Mesendoderm (in vitro differentiated cells): ENCODE measurements around the gene HMGN4.

Source experiments
- DNase-seq: peaks from one replicate; pipeline ENCODE4 v3.0.0; 2013
- H2AK5ac ChIP-seq: 2 replicates; pipeline ENCODE4 v1.6.1; 2013; ENCODE audit warnings: low read length, inconsistent platforms
- H2BK120ac ChIP-seq: 2 replicates; pipeline ENCODE4 v1.6.1; 2013; ENCODE audit warnings: low read depth, mild to moderate bottlenecking, low read length, moderate library complexity, mixed read lengths
- H2BK15ac ChIP-seq: replicated peaks from 2 replicates; pipeline ENCODE4 v1.6.1; 2013; ENCODE audit warnings: low read depth, mild to moderate bottlenecking, moderate library complexity
- H2BK5ac ChIP-seq: 2 replicates; pipeline ENCODE4 v1.6.1; 2013; ENCODE audit warnings: low read length, inconsistent platforms
- H3K18ac ChIP-seq: 2 replicates; pipeline ENCODE4 v1.6.1; 2013; ENCODE audit warnings: mild to moderate bottlenecking, low read length, mixed read lengths
- H3K23ac ChIP-seq: one replicate; pipeline ENCODE4 v1.6.1; 2013; ENCODE audit warnings: low read length
- H3K27ac ChIP-seq: 2 replicates; pipeline ENCODE4 v1.5.1; 2013; ENCODE audit warnings: low read depth, mild to moderate bottlenecking, inconsistent platforms, low read length, moderate library complexity
- H3K27me3 ChIP-seq: 2 replicates; pipeline ENCODE4 v1.6.1; 2013; ENCODE audit warnings: low read length, control low read depth, mild to moderate bottlenecking, inconsistent platforms; ENCODE audit not compliant: insufficient read depth, poor library complexity
- H3K36me3 ChIP-seq: 2 replicates; pipeline ENCODE4 v1.6.1; 2013; ENCODE audit warnings: low read length, inconsistent platforms; ENCODE audit not compliant: control insufficient read depth, insufficient read depth
- H3K4ac ChIP-seq: one replicate; pipeline ENCODE4 v1.6.1; 2013; ENCODE audit warnings: low read depth, mild to moderate bottlenecking, low read length, moderate library complexity
- H3K4me1 ChIP-seq: 2 replicates; pipeline ENCODE4 v1.6.1; 2013; ENCODE audit warnings: low read depth, low read length, inconsistent platforms; ENCODE audit not compliant: control insufficient read depth
- H3K4me2 ChIP-seq: 2 replicates; pipeline ENCODE4 v1.6.1; 2013; ENCODE audit warnings: low read length
- H3K4me3 ChIP-seq: 2 replicates; pipeline ENCODE4 v1.5.1; 2013; ENCODE audit warnings: mild to moderate bottlenecking, low read length
- H3K56ac ChIP-seq: one replicate; pipeline ENCODE4 v1.6.1; 2013; ENCODE audit warnings: low read length
- H3K79me1 ChIP-seq: 2 replicates; pipeline ENCODE4 v1.6.1; 2013; ENCODE audit warnings: low read length, inconsistent platforms
- H3K79me2 ChIP-seq: 2 replicates; pipeline ENCODE4 v1.6.1; 2013; ENCODE audit warnings: mild to moderate bottlenecking, low read length; ENCODE audit not compliant: control insufficient read depth, insufficient read depth
- H3K9ac ChIP-seq: 2 replicates; pipeline ENCODE4 v1.6.1; 2013; ENCODE audit warnings: low read length, inconsistent platforms
- H4K5ac ChIP-seq: one replicate; pipeline ENCODE4 v1.6.1; 2013; ENCODE audit warnings: low read length
- H4K8ac ChIP-seq: one replicate; pipeline ENCODE4 v1.6.1; 2013; ENCODE audit warnings: low read depth, mild to moderate bottlenecking, control low read depth, low read length, moderate library complexity
- WGBS: extraction: QIAGEN DNeasy Blood & Tissue Kit; methylation state at CpG from one replicate; pipeline ENCODE4 v1.1.7; 2013; ENCODE audit warnings: low lambda C conversion rate, missing lambda C conversion rate; ENCODE audit not compliant: insufficient coverage; ENCODE audit errors: extremely low coverage; 5-methylcytosine and 5-hydroxymethylcytosine counted together

Gene HMGN4

GRCh38 chr6:26495281-26495680 is 42.9 kb upstream of the HMGN4 start:
- WGBS: no CpG with 5 or more reads among the region's 1 CpG
- no peak overlapping the region for H3K27ac ChIP-seq

GRCh38 chr6:26497610-26498009 is 40.6 kb upstream of the HMGN4 start:
- peaks cover 14% of the 10 kb centered on the region for H3K27me3 ChIP-seq
- WGBS: no CpG with 5 or more reads among the region's 4 CpGs
- no peak overlapping the region for H3K4ac ChIP-seq
- H3K4me3 ChIP-seq: no peak overlapping the region
- H2AK5ac ChIP-seq: no peak overlapping the region
- H2BK5ac ChIP-seq: no peak overlapping the region
- H3K56ac ChIP-seq: no peak overlapping the region
- no peak overlapping the region for H2BK120ac ChIP-seq
- H3K9ac ChIP-seq: no peak overlapping the region
- H2BK15ac ChIP-seq: no peak overlapping the region
- H3K27ac ChIP-seq: no peak overlapping the region
- H3K4me1 ChIP-seq: no peaks in the 10 kb centered on the region
- H4K5ac ChIP-seq: no peak overlapping the region
- no peak overlapping the region for H4K8ac ChIP-seq
- H3K79me1 ChIP-seq: no peaks in the 10 kb centered on the region
- DNase-seq: no peak
- H3K23ac ChIP-seq: no peak overlapping the region
- H3K79me2 ChIP-seq: no peaks in the 10 kb centered on the region
- H3K4me2 ChIP-seq: no peak overlapping the region
- no peaks in the 10 kb centered on the region for H3K36me3 ChIP-seq
- no peak overlapping the region for H3K18ac ChIP-seq

More at GRCh38 chr6:26495281-26495680, 42.9 kb upstream of the HMGN4 start:
- no peak overlapping the region for H3K4me3 ChIP-seq
- H3K79me1 ChIP-seq: no peaks in the 10 kb centered on the region
- no peak overlapping the region for H3K4ac ChIP-seq
- no peak overlapping the region for H2BK15ac ChIP-seq
- no peaks in the 10 kb centered on the region for H3K79me2 ChIP-seq
- no peak overlapping the region for H3K56ac ChIP-seq
- no peak overlapping the region for H3K9ac ChIP-seq
- no peak overlapping the region for H3K18ac ChIP-seq
- H3K4me1 ChIP-seq: no peaks in the 10 kb centered on the region
- H3K23ac ChIP-seq: no peak overlapping the region
- H4K5ac ChIP-seq: no peak overlapping the region
- no peaks in the 10 kb centered on the region for H3K36me3 ChIP-seq
- no peak overlapping the region for H2AK5ac ChIP-seq
- no peak overlapping the region for H4K8ac ChIP-seq
- no peaks in the 10 kb centered on the region for H3K27me3 ChIP-seq
- no peak for DNase-seq
- H2BK120ac ChIP-seq: no peak overlapping the region
- H3K4me2 ChIP-seq: no peak overlapping the region
- H2BK5ac ChIP-seq: no peak overlapping the region

GRCh38 chr6:26500102-26500501 is 38.1 kb upstream of the HMGN4 start, which contains the start of gene BTN1A1:
Gene BTN1A1 (plus strand): TSS chr6:26500303. CDS start chr6:26501287, 984 bp downstream.
- H3K4ac ChIP-seq: no peak within 1 kb of the TSS
- peak within 1 kb of the TSS; percentile 10 for H3K56ac ChIP-seq
- peak; percentile 73 for DNase-seq
- H3K4me2 ChIP-seq: no peak within 1 kb of the TSS
- no peaks in the 10 kb centered on the region for H3K36me3 ChIP-seq
- no peaks in the 10 kb centered on the region for H3K79me1 ChIP-seq
- H3K79me2 ChIP-seq: no peaks in the 10 kb centered on the region
- peaks cover 16% of the 10 kb centered on the region for H3K27me3 ChIP-seq
- no peak within 1 kb of the TSS for H3K9ac ChIP-seq
- no peak within 1 kb of the TSS for H3K27ac ChIP-seq
- H3K23ac ChIP-seq: no peak within 1 kb of the TSS
- no peak within 1 kb of the TSS for H3K4me3 ChIP-seq
- H3K4me1 ChIP-seq: no peaks in the 10 kb centered on the region
- H4K5ac ChIP-seq: no peak within 1 kb of the TSS
- no peak within 1 kb of the TSS for H2BK120ac ChIP-seq
- no peak within 1 kb of the TSS for H3K18ac ChIP-seq
- no peak within 1 kb of the TSS for H4K8ac ChIP-seq
- H2BK15ac ChIP-seq: no peak within 1 kb of the TSS
- no peak within 1 kb of the TSS for H2AK5ac ChIP-seq
- WGBS: no CpG with 5 or more reads among the region's 2 CpGs
- H2BK5ac ChIP-seq: no peak within 1 kb of the TSS

GRCh38 chr6:26501482-26501986 is 36.6 kb upstream of the HMGN4 start:
- DNase-seq: peak; percentile 42
- Histone ChIP-seq H3K56ac (peak overlapping the region; percentile 73), H4K5ac (no peak overlapping the region), H3K18ac (no peak overlapping the region), H2AK5ac (no peak overlapping the region), H3K4me2 (peak overlapping the region; percentile 64), H3K23ac (no peak overlapping the region), H3K36me3 (no peaks in the 10 kb centered on the region), H3K9ac (peak overlapping the region; percentile 54), H2BK120ac (no peak overlapping the region), H3K4me1 (no peaks in the 10 kb centered on the region), H3K27ac (no peak overlapping the region), H2BK15ac (no peak overlapping the region), H2BK5ac (no peak overlapping the region), H3K79me2 (no peaks in the 10 kb centered on the region), H3K79me1 (no peaks in the 10 kb centered on the region), H3K4me3 (peak overlapping the region; percentile 11), H3K4ac (no peak overlapping the region), H3K27me3 (peaks cover 16% of the 10 kb centered on the region), H4K8ac (no peak overlapping the region)
- WGBS: no CpG with 5 or more reads among the region's 49 CpGs

GRCh38 chr6:26502165-26502564 is 36.0 kb upstream of the HMGN4 start:
- Histone ChIP-seq H3K23ac (no peak overlapping the region), H3K56ac (no peak overlapping the region), H3K4me1 (no peaks in the 10 kb centered on the region), H4K5ac (no peak overlapping the region), H3K36me3 (no peaks in the 10 kb centered on the region), H3K79me1 (no peaks in the 10 kb centered on the region), H3K27me3 (peaks cover 16% of the 10 kb centered on the region), H3K79me2 (no peaks in the 10 kb centered on the region), H3K4me2 (no peak overlapping the region), H3K4me3 (no peak overlapping the region), H2BK15ac (no peak overlapping the region), H3K27ac (no peak overlapping the region), H4K8ac (no peak overlapping the region), H2BK120ac (no peak overlapping the region), H3K18ac (no peak overlapping the region), H3K9ac (no peak overlapping the region), H3K4ac (no peak overlapping the region), H2AK5ac (no peak overlapping the region), H2BK5ac (no peak overlapping the region)
- peak; percentile 21 for DNase-seq

- no peaks in the 10 kb centered on the region for H3K4me1 ChIP-seq
- H3K27me3 ChIP-seq: peaks cover 16% of the 10 kb centered on the region
- H3K79me2 ChIP-seq: no peaks in the 10 kb centered on the region
- no peak overlapping the region for H2AK5ac ChIP-seq
- no peak overlapping the region for H2BK5ac ChIP-seq
- WGBS: no CpG with 5 or more reads among the region's 3 CpGs
- H3K23ac ChIP-seq: no peak overlapping the region
- H3K79me1 ChIP-seq: no peaks in the 10 kb centered on the region
- H2BK120ac ChIP-seq: no peak overlapping the region
- no peaks in the 10 kb centered on the region for H3K36me3 ChIP-seq
- H2BK15ac ChIP-seq: no peak overlapping the region
- H4K8ac ChIP-seq: no peak overlapping the region
- no peak overlapping the region for H3K18ac ChIP-seq
- H3K9ac ChIP-seq: no peak overlapping the region
- no peak overlapping the region for H3K4ac ChIP-seq
- no peak for DNase-seq
- no peak overlapping the region for H3K27ac ChIP-seq
- no peak overlapping the region for H4K5ac ChIP-seq
- no peak overlapping the region for H3K4me3 ChIP-seq
- no peak overlapping the region for H3K56ac ChIP-seq
- no peak overlapping the region for H3K4me2 ChIP-seq
Observed at GRCh38 chr6:26502626-26503025, 35.5 kb upstream of the HMGN4 start.
